GM12873 (cell line): Measurements from ENCODE around the gene LYL1.

Experiments
- CTCF ChIP-seq: IDR thresholded peaks from 2 replicates; pipeline ENCODE4 v1.5.1; 2012; ENCODE audit warnings: low read depth, mild to moderate bottlenecking, moderate library complexity, low read length, control low read depth; ENCODE audit not compliant: insufficient read depth; ENCODE audit errors: missing control alignments

Gene LYL1

DNA sequence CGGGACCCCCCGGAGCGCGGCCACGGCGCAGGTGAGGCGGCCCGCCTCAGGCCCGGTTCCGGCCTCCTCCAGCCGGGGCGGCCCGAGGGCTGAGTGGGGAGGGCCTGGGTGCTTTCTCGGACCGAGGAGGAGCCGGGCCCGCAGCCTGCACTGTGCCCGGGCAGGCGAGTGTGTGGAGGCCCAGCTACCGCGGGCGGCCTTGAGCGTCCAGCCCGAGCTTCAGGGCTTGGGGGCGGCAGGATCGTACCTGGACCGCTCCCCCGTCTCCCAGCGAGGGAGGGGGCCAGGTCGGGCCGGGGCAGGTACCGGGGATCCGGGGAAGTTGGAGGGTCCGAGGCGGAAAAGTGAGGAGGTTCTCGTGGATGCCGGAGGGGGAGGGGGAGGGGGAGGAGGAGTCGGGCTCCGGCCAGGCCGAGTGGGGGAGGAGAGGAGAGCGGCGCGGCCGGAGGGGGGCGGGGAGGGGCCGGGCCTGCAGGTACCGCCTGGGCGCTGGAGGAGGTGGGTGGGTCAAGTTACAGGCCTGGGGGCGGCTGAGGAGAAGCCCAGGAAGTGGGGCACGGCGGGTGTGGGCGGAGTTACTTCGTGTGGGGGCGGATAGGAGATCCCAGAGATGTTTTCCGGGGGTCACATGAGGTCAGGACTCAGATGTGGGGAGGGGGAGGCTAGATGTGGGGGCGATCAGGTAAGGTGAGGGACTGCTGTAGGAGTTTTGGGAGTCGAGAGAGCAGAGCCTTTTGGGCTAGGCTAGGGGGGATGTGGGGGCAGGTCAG is 16.0 kb upstream of the LYL1 start:
- no peak for TF ChIP-seq CTCF

DNA sequence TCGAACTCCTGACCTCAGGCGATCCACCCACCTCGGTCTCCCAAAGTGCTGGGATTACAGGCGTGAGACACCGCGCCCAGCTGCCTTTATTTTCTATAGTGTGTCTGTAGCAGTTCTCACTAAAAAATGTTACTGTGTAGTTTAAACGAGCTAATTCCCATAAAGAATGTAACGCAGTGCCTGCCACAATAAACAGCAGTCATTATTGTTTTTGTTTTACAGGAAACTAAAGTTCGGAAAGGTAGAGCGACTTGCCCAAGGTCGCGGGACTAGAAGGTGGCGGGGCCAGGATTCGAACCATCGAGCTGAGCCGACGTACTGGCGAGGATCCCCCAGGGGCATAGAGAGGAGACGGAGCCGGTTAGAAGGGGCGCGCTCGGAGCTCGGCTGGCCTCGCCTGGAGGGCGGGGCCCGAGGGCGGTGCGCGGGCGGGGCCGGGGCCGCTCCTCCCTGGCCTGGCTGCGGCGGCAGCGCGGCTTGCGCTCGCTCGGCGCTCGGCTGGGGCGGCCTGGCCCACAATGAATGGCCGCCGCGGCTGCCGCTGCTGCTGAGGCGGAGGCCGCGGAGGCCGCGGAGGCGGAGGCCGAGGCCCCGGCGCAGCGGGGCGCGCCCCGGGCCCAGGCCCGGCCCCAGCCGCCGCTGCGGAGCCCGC is 15.2 kb upstream of the LYL1 start, which contains the start of gene NACC1:
Gene NACC1 (plus strand): TSS at position 493 of the 652 bp plus-strand sequence. CDS start 16,944 bp downstream, outside the sequence.
- TF ChIP-seq CTCF, result no peak

- TF ChIP-seq CTCF, result no peak
Observed at GRCh38 chr19:13117176-13117771, 14.6 kb upstream of the LYL1 start.

GRCh38 chr19:13116282-13117175 is 13.9 kb upstream of the LYL1 start, which contains the start of gene TRMT1:
TRMT1 (minus strand) TSS chr19:13116740; CDS start chr19:13116399, 341 bp downstream.
- TF ChIP-seq CTCF, result no peak

- TF ChIP-seq CTCF, result no peak
Observed at GRCh38 chr19:13115936-13116281, 13.3 kb upstream of the LYL1 start.

- no peak for TF ChIP-seq CTCF
Observed at GRCh38 chr19:13112555-13112954, 9.9 kb upstream of the LYL1 start.
